ENCODE data around the gene TRPC4.

TRPC4 gene

GRCh38 chr13:37680137-37680536, 189.4 kb downstream of the TRPC4 start:
- TF ChIP-seq ZBTB7A (IDR thresholded peaks at IDR 0.05; ENCODE audit: low read depth) (no peak), RAD21 (IDR thresholded peaks at IDR 0.05; ENCODE audit: low read depth) (no peak), CREB1 (IDR thresholded peaks at IDR 0.05; ENCODE audit: low read depth) (no peak), EGR1 (IDR thresholded peaks at IDR 0.05) (no peak), MAX (IDR thresholded peaks at IDR 0.05) (no peak), REST (IDR thresholded peaks at IDR 0.05; ENCODE audit: low read depth) (no peak), CEBPB (IDR thresholded peaks at IDR 0.05) (no peak), TEAD4 (IDR thresholded peaks at IDR 0.05) (no peak), FOXM1 (IDR thresholded peaks at IDR 0.05; ENCODE audit: borderline replicate concordance, low read depth) (no peak), USF1 (IDR thresholded peaks at IDR 0.05) (no peak), EP300 (IDR thresholded peaks at IDR 0.05; ENCODE audit: borderline replicate concordance) (no peak), TAF1 (IDR thresholded peaks at IDR 0.05; ENCODE audit: low read depth) (no peak), NFIC (IDR thresholded peaks at IDR 0.05) (no peak), TCF12 (IDR thresholded peaks at IDR 0.05; ENCODE audit: low read depth) (no peak)

GRCh38 chr13:37679043-37679442, 190.5 kb downstream of the TRPC4 start:
- no peak for TF ChIP-seq YY1 (IDR thresholded peaks at IDR 0.05; ENCODE audit: low read depth)
- TF ChIP-seq RAD21 (IDR thresholded peaks at IDR 0.05; ENCODE audit: low read depth), result no peak
- no peak for TF ChIP-seq EP300 (IDR thresholded peaks at IDR 0.05; ENCODE audit: borderline replicate concordance)

- TF ChIP-seq CREB1 (IDR thresholded peaks at IDR 0.05; ENCODE audit: low read depth), result no peak
- TF ChIP-seq TCF12 (IDR thresholded peaks at IDR 0.05; ENCODE audit: low read depth), result no peak
These were observed 199.7 kb downstream of the TRPC4 start for GRCh38 chr13:37669845-37670244.

- TF ChIP-seq RAD21 (IDR thresholded peaks at IDR 0.05; ENCODE audit: low read depth) (no peak), USF1 (IDR thresholded peaks at IDR 0.05) (no peak), FOXM1 (IDR thresholded peaks at IDR 0.05; ENCODE audit: borderline replicate concordance, low read depth) (no peak), MAX (IDR thresholded peaks at IDR 0.05) (no peak), REST (IDR thresholded peaks at IDR 0.05; ENCODE audit: low read depth) (no peak), TCF12 (IDR thresholded peaks at IDR 0.05; ENCODE audit: low read depth) (no peak), EP300 (IDR thresholded peaks at IDR 0.05; ENCODE audit: borderline replicate concordance) (no peak), CREB1 (IDR thresholded peaks at IDR 0.05; ENCODE audit: low read depth) (no peak), ZBTB7A (IDR thresholded peaks at IDR 0.05; ENCODE audit: low read depth) (no peak), TEAD4 (IDR thresholded peaks at IDR 0.05) (no peak), EGR1 (IDR thresholded peaks at IDR 0.05) (no peak), NFIC (IDR thresholded peaks at IDR 0.05) (no peak), YY1 (IDR thresholded peaks at IDR 0.05; ENCODE audit: low read depth) (no peak), TAF1 (IDR thresholded peaks at IDR 0.05; ENCODE audit: low read depth) (no peak), CEBPB (IDR thresholded peaks at IDR 0.05) (no peak)
These were observed 201.9 kb downstream of the TRPC4 start for GRCh38 chr13:37667702-37668101.

GRCh38 chr13:37666036-37666435, 203.5 kb downstream of the TRPC4 start:
- TF ChIP-seq CREB1 (IDR thresholded peaks at IDR 0.05; ENCODE audit: low read depth), result no peak
- TF ChIP-seq MAX (IDR thresholded peaks at IDR 0.05), result no peak
- no peak for TF ChIP-seq ZBTB7A (IDR thresholded peaks at IDR 0.05; ENCODE audit: low read depth)
- no peak for TF ChIP-seq EP300 (IDR thresholded peaks at IDR 0.05; ENCODE audit: borderline replicate concordance)
- TF ChIP-seq EGR1 (IDR thresholded peaks at IDR 0.05), result no peak
- TF ChIP-seq USF1 (IDR thresholded peaks at IDR 0.05), result no peak
- no peak for TF ChIP-seq CEBPB (IDR thresholded peaks at IDR 0.05)
- TF ChIP-seq NFIC (IDR thresholded peaks at IDR 0.05), result no peak
- TF ChIP-seq TCF12 (IDR thresholded peaks at IDR 0.05; ENCODE audit: low read depth), result no peak
- no peak for TF ChIP-seq TAF1 (IDR thresholded peaks at IDR 0.05; ENCODE audit: low read depth)
- no peak for TF ChIP-seq RAD21 (IDR thresholded peaks at IDR 0.05; ENCODE audit: low read depth)

GRCh38 chr13:37665420-37665819, 204.2 kb downstream of the TRPC4 start:
- TF ChIP-seq MAX (IDR thresholded peaks at IDR 0.05) (no peak), RAD21 (IDR thresholded peaks at IDR 0.05; ENCODE audit: low read depth) (no peak), REST (IDR thresholded peaks at IDR 0.05; ENCODE audit: low read depth) (no peak), USF1 (IDR thresholded peaks at IDR 0.05) (no peak), CEBPB (IDR thresholded peaks at IDR 0.05) (no peak), NFIC (IDR thresholded peaks at IDR 0.05) (no peak)
